ENCODE results near the gene KIF5A. TPM values are rescaled to one million over a fixed set of nuclear protein-coding genes. Genes with fewer than 3 reads are reported as not detected.

KIF5A gene
- total and polyA plus RNA-seq, 2 of the 4 experiments (the other 2 are of a cell fraction), result 0.15 to 0.18 TPM

GRCh38 chr12:57620936-57621496 is 71.2 kb downstream of the KIF5A start:
- H2AK9ac ChIP-seq (replicated peaks; ENCODE audit: low read depth, low read length, poor library complexity), result peak overlapping the region; percentile 87
- H2BK15ac ChIP-seq (ENCODE audit: low read depth, low read length), result no peak overlapping the region
- no peak overlapping the region for H2BK5ac ChIP-seq (ENCODE audit: low read depth, low read length, poor library complexity, severe bottlenecking)
- H3K9me1 ChIP-seq (ENCODE audit: insufficient read depth, low read length), result no peaks in the 10 kb centered on the region
- no peak overlapping the region for H2BK120ac ChIP-seq (ENCODE audit: low read depth, low read length)
- no peaks in the 10 kb centered on the region for H3K4me1 ChIP-seq (ENCODE audit: control insufficient read depth, insufficient read depth, low read length)
- no peak overlapping the region for H2AK5ac ChIP-seq (ENCODE audit: low read depth, low read length)
- H3K18ac ChIP-seq (ENCODE audit: low read depth, low read length), result no peak overlapping the region
- no peak overlapping the region for H2BK20ac ChIP-seq (ENCODE audit: low read depth, low read length)
- H3K9me3 ChIP-seq (ENCODE audit: control insufficient read depth, insufficient read depth, low read length), result no peaks in the 10 kb centered on the region
- DNase-seq (no peak), ATAC-seq (ENCODE audit: low read depth) (peak; percentile 57)
- H3K9ac ChIP-seq (ENCODE audit: low read depth, low read length), result no peak overlapping the region
- H2AFZ ChIP-seq (replicated peaks; ENCODE audit: low read length, poor library complexity), result peak overlapping the region; percentile 88
- ChIA-PET POLR2A (ENCODE audit: unreplicated experiment) (no interaction called here), CTCF (interaction anchor here (0.6 to 2.1 kb wide), 4 partner anchors 12 to 37 kb away, joined by 4 to 6 read pairs (median 5); partner anchors contain the start of gene B4GALNT1)
- H4K20me1 ChIP-seq (ENCODE audit: insufficient read depth, low read length), result peaks cover 4% of the 10 kb centered on the region; the same call in 1 of the 2 replicates
- H3K79me1 ChIP-seq (ENCODE audit: low read depth in 1 of 2, low read length in 2 of 2), result no peaks in the 10 kb centered on the region
- no peak overlapping the region for H3K4ac ChIP-seq (ENCODE audit: low read depth, low read length)
- no peak overlapping the region for H3K14ac ChIP-seq (replicated peaks; ENCODE audit: low read depth, low read length)
- H3K27me3 ChIP-seq (ENCODE audit: control insufficient read depth, insufficient read depth, low read length), result peaks cover 50% of the 10 kb centered on the region
- H3K4me3 ChIP-seq (ENCODE audit: insufficient read depth, low read depth, low read length), result peak overlapping the region; percentile 3; the same call in 1 of the 2 replicates
- H4K5ac ChIP-seq (ENCODE audit: low read depth, low read length), result no peak overlapping the region
- H3K27ac ChIP-seq (ENCODE audit: insufficient read depth, low read length), result no peak overlapping the region
- TF ChIP-seq BHLHE40 (IDR thresholded peaks at IDR 0.05; ENCODE audit: low read depth, low read length), result peak; percentile 83
- TF ChIP-seq, protein P1, sequence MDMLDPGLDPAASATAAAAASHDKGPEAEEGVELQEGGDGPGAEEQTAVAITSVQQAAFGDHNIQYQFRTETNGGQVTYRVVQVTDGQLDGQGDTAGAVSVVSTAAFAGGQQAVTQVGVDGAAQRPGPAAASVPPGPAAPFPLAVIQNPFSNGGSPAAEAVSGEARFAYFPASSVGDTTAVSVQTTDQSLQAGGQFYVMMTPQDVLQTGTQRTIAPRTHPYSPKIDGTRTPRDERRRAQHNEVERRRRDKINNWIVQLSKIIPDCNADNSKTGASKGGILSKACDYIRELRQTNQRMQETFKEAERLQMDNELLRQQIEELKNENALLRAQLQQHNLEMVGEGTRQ (IDR thresholded peaks at IDR 0.05; ENCODE audit: low read depth, low read length), result no peak
- intact Hi-C loops (cut with micrococcal nuclease), result loop anchor here (1.0 to 5.0 kb wide), 2 partner anchors 38 to 159 kb away; no protein-coding TSS in a partner anchor
- H3K36me3 ChIP-seq (ENCODE audit: control insufficient read depth, insufficient read depth, low read length), result peaks cover 11% of the 10 kb centered on the region; the same call in 1 of the 2 replicates
- H3K4me2 ChIP-seq (ENCODE audit: low read depth, low read length), result peak overlapping the region; percentile 84
- no peak overlapping the region for H3K56ac ChIP-seq (ENCODE audit: extremely low read depth, insufficient read depth, low read length)
- in situ Hi-C loops (cut with MboI; ENCODE audit: low sequenced_read_pairs), result loop anchor here (5.0 kb wide), 1 partner anchor 39 kb away; no protein-coding TSS in a partner anchor
- dilution Hi-C loops (cut with HindIII; ENCODE audit: low sequenced_read_pairs, unreplicated experiment), result no loop called here
- 9% methylated on average over 16 of the region's 42 CpGs; no CpG with 5 or more reads in 1 of the 2 experiments for WGBS, 2 experiments (ENCODE audit: extremely low coverage in 2 of 2, insufficient read length in 1 of 2)
- H4K91ac ChIP-seq (ENCODE audit: insufficient read depth, low read depth, low read length), result no peak overlapping the region
- H3K23ac ChIP-seq (ENCODE audit: low read depth, low read length), result 0 out of 2 replicates have a peak overlapping the region, but pooled peaks have one; percentile 1
- BruUV-seq (replicated peaks), result no TSS peak
- H4K8ac ChIP-seq (ENCODE audit: low read depth in 2 of 2, low read length in 2 of 2), result no peak overlapping the region
